Stimulated activated CD8-positive, alpha-beta memory T cell treated with anti-CD3 and anti-CD28 coated beads, Interleukin-7, amount 100 ng/mL, for 48 hours (primary cell): ENCODE data around the gene CAPZA2.
"Not testable (repeated sequence)": the region's sequence is repeated elsewhere in the genome, so short reads cannot be mapped to it uniquely, and the experiment has no call there.

Experiments used
- DNase-seq, 2 donors: peaks; one replicate each; pipeline ENCODE4 v3.0.0-alpha.2; 2020; ENCODE audit warnings: low read depth in 1 of 2; ENCODE audit errors: extremely low read depth in 1 of 2

The CAPZA2 gene

DNA sequence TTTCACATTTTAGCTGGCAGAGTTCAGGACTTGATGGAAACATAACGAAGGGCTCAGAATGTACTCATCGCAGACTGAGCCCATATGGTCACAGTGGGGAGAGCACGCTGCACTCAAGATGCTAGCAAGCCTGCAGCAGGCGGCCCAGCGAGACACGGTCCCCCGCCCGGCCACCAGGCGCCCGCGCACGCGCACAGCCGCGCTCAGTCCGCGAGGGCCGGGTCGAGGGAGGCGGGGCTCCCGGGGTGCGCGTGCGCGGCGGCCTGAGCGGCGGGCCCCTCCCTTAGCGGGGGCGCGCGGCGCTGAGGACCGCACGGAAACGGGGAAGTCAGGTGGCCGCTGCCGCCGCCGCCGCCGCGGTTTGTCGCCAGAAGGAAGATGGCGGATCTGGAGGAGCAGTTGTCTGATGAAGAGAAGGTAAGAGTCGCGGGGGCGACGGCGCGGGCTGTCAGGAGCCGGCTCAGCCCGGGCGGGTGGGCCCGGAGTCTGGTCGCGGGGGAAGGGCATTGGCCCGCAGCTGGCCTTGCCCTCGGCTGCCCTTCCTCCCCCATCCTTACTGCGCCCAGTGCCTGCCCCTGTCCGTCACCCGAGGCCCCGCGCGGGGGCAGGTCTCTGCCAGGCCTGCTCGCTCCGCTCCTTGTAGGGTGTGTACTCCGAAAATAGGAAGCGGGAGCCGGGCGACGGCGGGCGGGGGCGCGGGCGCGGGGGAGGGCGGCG, at the start of gene CAPZA2:
CAPZA2 (plus strand) TSS at position 354 of the 717 bp plus-strand sequence; CDS start at position 379, 25 bp downstream.
- peak; percentile 83 to 93 for DNase-seq

- no peak for DNase-seq
Observed at GRCh38 chr7:116812860-116813259, 49.5 kb upstream of the CAPZA2 start.

- DNase-seq = not testable (repeated sequence)
Observed at GRCh38 chr7:116813371-116813770, 49.0 kb upstream of the CAPZA2 start.

GRCh38 chr7:116815041-116815440, 47.3 kb upstream of the CAPZA2 start:
- no peak for DNase-seq

DNA sequence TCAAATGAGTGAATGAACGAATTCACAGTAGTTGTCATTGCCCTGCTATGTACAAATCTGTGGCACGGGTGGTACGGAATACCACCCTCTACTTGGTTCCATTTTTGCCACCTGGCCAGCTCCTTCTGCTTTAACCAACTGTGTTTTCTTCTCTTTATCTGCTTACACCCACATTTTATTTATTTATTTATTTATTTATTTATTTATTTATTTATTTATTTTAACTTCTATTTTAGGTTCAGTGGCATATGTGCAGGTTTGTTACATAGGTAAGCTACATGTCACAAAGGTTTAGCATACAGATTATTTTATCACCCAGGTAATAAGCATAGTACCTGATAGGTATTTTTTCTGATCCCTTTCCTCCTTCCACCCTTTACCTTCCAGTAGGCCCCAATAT, 42.2 kb upstream of the CAPZA2 start:
- no peak for DNase-seq

DNA sequence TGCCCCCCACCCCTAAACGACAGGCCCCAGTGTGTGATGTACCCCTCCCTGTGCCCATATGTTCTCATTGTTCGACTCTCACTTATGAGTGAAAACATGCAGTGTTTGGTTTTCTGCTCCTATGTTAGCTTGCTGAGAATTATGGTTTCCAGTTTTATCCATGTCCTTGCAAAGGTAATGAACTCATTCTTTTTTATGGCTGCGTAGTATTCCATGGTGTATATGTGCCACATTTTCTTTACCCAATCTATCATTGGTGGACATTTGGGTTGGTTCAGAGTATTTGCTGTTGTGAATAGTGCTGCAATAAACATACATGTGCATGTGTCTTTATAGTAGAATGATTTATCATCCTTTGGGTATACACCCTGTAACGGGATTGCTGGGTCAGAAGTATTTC, 40.7 kb upstream of the CAPZA2 start:
- DNase-seq = not testable (repeated sequence)

- DNase-seq = no peak
Observed at GRCh38 chr7:116824449-116824848, 37.9 kb upstream of the CAPZA2 start.

DNA sequence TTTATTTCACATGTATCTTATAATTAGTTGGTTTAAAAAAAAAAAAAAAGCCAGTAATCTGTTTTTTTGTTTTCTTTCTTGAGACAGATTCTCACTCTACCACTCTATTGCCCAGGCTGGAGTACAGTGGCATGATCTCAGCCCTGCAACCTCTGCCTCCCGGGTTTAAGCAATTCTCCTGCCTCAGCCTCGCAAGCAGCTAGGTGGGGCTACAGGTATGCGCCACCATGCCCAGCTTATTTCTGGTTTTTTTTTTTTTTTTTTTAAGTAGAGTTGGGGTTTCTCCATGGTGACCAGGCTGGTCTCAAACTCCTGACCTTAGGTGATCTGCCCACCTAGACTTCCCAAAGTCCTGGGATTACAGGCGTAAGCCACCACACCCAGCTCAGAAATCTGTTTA, 34.1 kb upstream of the CAPZA2 start:
- no peak for DNase-seq

GRCh38 chr7:116829041-116829440, 33.3 kb upstream of the CAPZA2 start:
- DNase-seq = no peak

DNA sequence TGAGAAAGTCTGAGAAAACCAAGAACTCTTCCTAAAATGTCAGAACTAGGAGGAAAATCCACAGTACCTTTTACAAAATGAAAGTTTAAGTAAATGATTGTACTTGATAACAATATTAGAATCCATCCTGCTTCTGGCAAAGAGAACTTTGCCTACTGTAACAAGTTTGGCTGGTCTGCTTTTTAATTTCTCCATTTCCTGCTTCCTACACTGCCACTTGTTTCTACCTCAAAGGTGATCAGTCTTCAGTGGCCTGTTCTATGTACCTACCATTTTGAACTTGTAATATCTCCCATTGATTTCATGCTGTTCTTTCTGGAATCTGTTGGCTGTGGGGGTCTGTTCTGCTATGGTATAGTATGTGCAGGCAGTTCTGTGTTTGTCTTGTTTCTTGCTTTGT, 32.9 kb upstream of the CAPZA2 start:
- no peak for DNase-seq

- DNase-seq = no peak
Observed at GRCh38 chr7:116832692-116833091, 29.7 kb upstream of the CAPZA2 start.

DNA sequence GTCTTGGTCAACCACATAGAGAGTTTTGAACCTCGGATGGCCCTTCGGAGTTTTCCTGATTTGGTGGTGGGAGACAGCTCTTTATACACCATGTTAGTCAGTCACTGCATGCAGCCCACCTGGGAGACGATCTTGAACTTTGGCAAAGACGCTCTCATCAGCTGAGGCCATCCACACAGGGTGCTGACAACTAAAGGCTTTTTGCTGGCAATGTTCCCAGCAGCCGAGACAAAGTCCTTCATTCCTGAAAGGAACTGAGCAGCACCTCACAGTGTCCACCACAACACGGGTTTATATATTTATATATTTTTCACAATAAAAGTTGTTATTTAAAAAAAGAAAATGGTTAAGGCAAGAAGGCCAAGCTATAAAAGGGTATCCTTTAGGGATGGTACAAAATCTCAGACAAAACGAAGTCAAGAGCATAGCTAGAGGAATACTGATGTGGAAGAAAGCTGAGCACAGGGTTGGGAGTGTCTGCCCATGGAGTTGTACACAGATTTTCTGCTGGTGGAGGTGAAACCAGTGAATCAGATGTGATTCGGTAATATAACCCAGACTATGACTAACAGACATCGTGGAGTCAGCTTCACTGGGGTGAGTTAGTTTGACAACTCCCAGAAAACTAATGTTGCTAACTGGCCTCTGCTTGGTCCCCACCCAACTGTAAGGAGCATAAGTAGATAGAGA, 27.4 kb upstream of the CAPZA2 start:
- DNase-seq = no peak

DNA sequence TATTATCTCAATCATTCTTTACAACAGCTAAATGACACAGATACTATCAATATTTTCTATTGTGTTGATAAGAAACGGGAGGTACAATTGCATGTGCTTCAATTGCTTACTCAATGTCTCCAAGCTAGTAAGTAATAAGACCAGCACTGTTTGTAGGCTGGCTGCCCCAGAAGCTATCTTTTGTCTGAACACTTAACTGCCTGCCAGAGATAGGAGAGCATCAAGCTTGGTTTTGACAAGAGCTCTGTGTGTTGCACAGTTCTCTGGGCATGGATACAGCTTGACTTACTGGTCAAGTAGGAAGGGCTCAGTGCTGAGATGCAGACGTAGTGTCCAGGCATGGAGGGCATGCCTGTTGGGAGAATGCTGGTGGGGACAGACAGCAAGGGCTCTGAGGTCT, 26.3 kb upstream of the CAPZA2 start:
- DNase-seq = no peak

DNA sequence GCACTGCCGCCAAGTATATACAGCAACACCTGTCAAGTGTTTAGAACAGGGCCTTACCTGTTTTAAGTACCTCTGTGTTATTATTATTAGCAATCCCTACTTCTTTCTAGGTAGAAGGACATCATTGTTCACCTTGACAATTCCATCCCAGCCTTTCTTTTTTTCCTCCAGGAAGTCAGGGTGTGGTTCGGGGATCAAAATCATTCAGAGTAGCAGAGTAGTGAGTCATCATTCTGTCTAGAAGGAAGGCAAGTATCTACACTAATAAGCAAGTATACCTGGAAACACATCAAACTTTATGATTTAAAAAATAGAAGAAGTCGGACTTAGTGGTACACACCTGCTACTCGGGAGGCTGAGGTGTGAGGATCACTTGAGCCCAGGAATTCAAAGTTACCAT, 25.5 kb upstream of the CAPZA2 start:
- DNase-seq = no peak

- DNase-seq = no peak
Observed at GRCh38 chr7:116837586-116837985, 24.8 kb upstream of the CAPZA2 start.

DNA sequence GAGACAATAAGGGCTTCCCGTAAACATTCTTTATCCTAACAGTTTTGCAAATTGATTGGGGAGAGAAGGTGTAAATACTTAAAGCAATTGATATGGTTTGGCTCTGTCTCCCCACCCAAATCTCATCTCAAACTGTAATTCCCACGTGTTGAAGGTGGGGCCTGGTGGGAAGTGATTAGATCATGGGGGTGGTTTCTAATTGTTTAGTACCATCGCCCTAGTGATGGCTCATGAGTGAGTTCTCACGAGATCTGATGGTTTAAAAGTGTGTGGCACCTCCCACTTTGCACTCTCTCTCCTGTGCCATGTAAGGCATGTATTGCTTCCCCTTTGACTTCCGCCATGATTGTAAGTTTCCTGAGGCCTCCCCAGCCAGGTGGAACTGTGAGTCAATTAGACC, 22.1 kb upstream of the CAPZA2 start:
- no peak for DNase-seq

GRCh38 chr7:116842371-116842770, 20.0 kb upstream of the CAPZA2 start:
- DNase-seq = no peak

DNA sequence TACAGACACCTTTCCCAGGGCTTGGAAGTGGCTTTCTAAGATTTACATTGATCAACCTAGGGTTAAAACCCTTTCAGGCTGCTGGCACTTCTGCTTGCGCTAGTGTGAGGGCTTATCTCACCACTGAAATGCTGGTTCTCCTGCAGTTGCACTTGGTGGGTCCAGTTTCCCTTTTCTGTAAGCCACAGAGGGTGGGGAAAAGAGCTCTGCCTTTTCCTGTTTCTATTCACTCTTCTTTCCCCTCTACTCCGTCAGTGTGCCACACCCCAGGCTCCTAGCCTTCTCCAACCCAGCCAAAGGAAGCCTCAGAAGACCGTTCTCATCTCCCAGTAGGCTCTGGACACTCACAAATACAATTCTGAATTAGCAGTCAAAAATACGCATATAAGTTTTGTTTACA, 19.0 kb upstream of the CAPZA2 start:
- DNase-seq = no peak

- no peak for DNase-seq
Observed at GRCh38 chr7:116851175-116851574, 11.2 kb upstream of the CAPZA2 start.

- DNase-seq = no peak
Observed at GRCh38 chr7:116851671-116852070, 10.7 kb upstream of the CAPZA2 start.

GRCh38 chr7:116854132-116854531, 8.3 kb upstream of the CAPZA2 start:
- no peak for DNase-seq

DNA sequence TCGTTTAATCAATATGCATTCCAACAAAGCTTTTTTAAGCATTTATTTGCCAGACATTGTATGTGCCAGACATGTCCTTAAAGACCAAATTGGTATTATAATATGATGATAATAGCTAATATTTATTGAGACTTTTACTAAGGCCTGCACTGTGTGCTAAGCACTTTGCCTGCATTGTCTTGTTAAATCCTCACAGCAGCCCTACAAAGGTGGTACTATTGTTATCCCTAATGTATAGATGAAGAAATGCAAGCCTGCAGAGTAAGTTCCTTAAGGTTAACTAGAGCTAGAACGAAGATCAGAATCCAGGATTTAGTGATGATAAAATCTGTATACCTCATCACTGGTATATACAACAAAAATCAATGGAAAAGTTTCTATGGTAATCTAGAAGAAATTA, 5.3 kb upstream of the CAPZA2 start:
- no peak for DNase-seq

DNA sequence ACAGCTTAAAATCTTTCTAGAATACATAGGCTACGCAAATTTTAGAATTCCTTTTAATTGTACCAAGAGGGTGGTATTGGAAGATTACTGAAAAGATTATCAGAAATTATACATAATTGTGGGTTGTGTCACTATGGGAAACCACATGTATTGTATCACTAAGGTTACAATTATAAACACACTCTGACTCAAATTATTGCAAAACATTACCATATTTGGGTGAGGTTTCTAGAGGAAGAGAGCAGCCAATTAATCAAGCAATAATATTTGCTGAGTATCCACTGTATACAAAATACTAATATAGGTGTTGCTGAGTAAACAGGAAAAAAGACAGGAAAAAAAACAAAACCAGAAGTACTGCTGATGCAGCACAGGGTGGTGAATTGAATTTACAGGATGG, 3.1 kb upstream of the CAPZA2 start:
- no peak for DNase-seq
